HG03442 (cell line): ENCODE data around the gene FUT4.
A peak's percentile ranks its signal among the peaks of the same experiment; 100 is the strongest.

Source experiments
- ATAC-seq: cut with Tn5 transposase; IDR thresholded peaks from one replicate; pipeline ENCODE4 v1.9.1; 2021; ENCODE audit warnings: mild to moderate bottlenecking, moderate library complexity; ENCODE audit not compliant: unreplicated experiment

Gene FUT4

GRCh38 chr11:94532211-94532610, 11.5 kb upstream of the FUT4 start:
- ATAC-seq, result no peak

DNA sequence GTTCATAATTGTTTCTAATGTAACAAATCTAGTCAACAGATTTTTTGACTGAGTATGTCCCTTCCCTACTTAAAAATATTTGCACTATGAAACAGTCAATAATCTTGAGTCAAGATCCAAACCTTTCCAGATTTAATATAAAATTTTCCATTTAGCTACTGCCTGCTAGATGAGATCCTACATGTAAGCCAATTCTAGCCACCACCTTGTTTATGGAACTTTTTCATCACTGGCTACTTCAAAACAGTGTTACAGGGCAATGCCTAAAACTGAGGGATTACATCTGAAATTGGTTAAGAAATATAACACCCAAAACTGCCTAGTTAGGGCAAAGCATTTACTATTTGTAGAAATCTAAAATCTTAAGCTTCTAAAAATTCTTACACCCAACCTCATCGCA, 10.5 kb upstream of the FUT4 start:
- ATAC-seq, result no peak

GRCh38 chr11:94533696-94534630, 9.8 kb upstream of the FUT4 start:
- no peak for ATAC-seq

GRCh38 chr11:94536386-94536785, 7.3 kb upstream of the FUT4 start:
- no peak for ATAC-seq

DNA sequence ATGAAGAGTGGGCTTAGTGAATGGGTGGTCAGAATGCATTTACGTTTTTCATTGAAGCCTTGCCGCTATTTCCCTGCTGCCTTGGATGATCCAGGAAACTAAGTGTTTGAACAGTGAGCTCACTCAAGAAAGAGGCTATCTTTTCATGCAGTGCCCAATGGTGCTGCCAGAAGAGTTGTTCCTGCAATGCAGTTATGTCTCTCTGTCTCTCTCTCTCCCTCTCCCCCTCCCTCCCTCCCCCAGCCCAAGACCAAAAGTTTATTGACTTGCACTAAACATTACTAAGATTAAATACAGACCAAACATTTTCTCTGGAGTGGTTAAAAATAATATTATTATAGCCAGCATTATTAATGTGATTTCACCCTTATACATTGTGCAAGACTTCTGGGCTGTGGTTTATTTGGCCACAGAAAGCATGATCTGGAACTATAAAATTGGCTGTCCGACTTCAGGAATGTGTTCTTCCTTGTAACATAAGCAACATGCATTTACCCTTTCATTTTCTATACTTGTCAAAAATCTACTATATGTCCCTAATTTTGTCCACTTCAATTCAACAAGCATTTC, 6.6 kb upstream of the FUT4 start:
- ATAC-seq, result no peak

- ATAC-seq, result no peak
Observed at GRCh38 chr11:94539420-94539819, 4.3 kb upstream of the FUT4 start.

- ATAC-seq, result no peak
Observed at GRCh38 chr11:94544646-94545263, 1.0 kb downstream of the FUT4 start.

DNA sequence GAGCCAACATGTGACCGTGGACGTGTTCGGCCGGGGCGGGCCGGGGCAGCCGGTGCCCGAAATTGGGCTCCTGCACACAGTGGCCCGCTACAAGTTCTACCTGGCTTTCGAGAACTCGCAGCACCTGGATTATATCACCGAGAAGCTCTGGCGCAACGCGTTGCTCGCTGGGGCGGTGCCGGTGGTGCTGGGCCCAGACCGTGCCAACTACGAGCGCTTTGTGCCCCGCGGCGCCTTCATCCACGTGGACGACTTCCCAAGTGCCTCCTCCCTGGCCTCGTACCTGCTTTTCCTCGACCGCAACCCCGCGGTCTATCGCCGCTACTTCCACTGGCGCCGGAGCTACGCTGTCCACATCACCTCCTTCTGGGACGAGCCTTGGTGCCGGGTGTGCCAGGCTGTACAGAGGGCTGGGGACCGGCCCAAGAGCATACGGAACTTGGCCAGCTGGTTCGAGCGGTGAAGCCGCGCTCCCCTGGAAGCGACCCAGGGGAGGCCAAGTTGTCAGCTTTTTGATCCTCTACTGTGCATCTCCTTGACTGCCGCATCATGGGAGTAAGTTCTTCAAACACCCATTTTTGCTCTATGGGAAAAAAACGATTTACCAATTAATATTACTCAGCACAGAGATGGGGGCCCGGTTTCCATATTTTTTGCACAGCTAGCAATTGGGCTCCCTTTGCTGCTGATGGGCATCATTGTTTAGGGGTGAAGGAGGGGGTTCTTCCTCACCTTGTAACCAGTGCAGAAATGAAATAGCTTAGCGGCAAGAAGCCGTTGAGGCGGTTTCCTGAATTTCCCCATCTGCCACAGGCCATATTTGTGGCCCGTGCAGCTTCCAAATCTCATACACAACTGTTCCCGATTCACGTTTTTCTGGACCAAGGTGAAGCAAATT, 1.8 kb downstream of the FUT4 start:
- no peak for ATAC-seq

GRCh38 chr11:94546162-94546470, 2.4 kb downstream of the FUT4 start:
- no peak for ATAC-seq

DNA sequence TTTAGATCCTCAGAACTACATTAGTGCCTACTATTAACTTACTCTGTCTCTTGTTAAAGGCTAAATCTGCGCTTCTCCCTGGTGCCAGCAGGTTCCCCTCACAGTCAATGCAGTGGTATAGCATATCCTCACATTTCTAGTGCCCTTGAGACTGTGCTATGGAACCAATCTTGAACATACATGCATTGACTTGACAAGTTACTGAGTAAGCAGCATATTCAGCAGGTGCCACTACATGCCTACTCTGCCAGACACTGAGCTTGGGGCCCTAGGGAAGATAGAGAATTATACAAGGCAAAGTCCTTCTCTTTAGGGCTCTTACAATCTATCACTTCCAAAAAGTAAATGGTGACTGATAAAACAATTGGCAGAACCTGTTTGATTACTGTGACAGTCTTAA, 3.2 kb downstream of the FUT4 start:
- ATAC-seq, result no peak

DNA sequence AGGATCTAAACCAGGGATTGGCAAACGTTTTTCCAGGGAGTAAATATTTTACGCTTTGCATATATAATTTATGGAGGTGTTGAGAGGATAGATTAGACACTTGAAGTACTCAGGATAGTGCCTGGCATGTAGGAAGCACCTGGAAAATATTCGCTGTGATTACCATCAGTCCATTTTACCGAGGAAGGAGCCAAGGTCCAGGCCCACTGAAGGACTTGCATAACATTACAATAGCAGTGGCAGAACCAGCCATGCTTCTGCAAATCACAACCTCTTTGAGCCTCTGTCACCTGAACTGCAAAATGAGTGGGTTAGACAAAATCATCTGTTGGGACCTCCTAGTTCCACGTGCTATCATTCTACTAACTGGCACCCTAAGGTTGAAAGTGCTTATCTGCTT, 5.4 kb downstream of the FUT4 start:
- ATAC-seq, result no peak

GRCh38 chr11:94550513-94550912, 6.8 kb downstream of the FUT4 start:
- no peak for ATAC-seq

DNA sequence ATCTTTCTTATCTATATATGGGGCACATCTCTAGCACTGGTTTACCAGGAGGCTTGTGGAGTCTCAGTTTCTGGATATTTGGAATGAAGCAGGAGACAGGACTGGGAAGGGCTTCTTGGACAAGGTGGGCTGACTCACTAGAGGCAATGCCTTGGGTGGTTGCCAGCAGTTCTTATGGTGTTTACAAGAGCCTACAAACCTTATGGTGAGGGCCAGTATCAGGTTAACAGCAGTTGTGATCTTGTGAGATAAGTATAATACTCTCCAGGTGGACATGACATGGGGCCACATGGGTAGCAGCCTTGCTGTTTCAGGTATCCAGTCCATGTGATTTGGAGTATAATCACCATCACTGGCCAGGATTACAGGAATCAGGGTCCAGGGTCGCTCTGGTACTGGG, 10.2 kb downstream of the FUT4 start:
- ATAC-seq, result no peak

GRCh38 chr11:94555752-94556329, 12.1 kb downstream of the FUT4 start:
- ATAC-seq, result peak; percentile 46

- ATAC-seq, result no peak
Observed at GRCh38 chr11:94557421-94557820, 13.7 kb downstream of the FUT4 start.

GRCh38 chr11:94557992-94558391, 14.3 kb downstream of the FUT4 start:
- no peak for ATAC-seq

GRCh38 chr11:94558468-94558867, 14.7 kb downstream of the FUT4 start:
- no peak for ATAC-seq

- ATAC-seq, result no peak
Observed at GRCh38 chr11:94558932-94559331, 15.2 kb downstream of the FUT4 start.

DNA sequence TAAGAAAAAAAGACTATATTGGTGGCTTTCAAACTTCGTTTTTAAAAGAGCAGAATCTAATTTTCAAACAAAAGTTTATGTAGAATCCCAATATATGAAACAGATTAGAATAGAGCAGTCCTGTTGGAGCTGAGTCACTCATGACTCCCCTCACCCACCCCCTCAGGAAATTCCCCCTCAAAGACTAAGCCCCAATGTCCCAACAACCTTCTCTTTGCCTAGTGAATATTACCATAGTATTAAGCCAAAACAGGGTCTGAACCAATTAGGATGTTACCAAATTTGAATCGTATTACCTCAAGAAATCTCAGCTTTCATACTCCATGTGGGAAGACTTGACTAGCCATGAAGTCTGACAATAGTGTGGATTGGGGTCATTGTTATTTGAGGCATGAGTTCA, 15.6 kb downstream of the FUT4 start:
- ATAC-seq, result no peak

DNA sequence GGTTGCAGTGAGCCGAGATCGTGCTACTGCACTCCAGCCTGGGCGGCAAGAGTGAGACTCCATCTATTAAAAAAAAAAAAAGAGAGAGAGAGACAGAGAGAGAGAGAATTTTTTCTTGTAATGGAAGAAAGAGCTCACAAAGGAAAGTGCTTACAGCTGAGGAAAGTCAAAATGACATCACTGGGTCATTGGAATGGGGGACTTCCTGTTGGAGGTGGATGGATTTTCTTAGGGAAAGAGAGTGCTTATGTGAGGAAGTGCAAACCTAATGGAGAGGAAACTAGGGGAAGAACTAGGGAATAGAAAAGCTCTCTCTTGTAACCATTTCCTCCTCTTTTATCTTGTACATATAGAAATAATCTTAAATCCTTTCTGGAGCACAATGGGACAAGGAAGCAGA, 17.1 kb downstream of the FUT4 start:
- ATAC-seq, result no peak
